GM12878 (cell line): ENCODE data around the gene LMOD3.

Experiments used
- BCL3 ChIP-seq: IDR thresholded peaks from 2 replicates; pipeline ENCODE4 v1.6.1; 2011; ENCODE audit warnings: borderline replicate concordance, low read depth, mild to moderate bottlenecking, moderate library complexity, low read length; ENCODE audit not compliant: insufficient read depth, poor library complexity, severe bottlenecking
- CTCF ChIP-seq, 3 experiments: IDR thresholded peaks in 2 of 3; conservative IDR thresholded peaks in 1 of 3; 2 replicates each; pipeline ENCODE4 v1.5.1; 2011; ENCODE audit warnings: low read depth in 3 of 3, low read length in 3 of 3, mild to moderate bottlenecking in 3 of 3, control low read depth in 2 of 3, moderate library complexity in 2 of 3, inconsistent platforms in 1 of 3, mixed read lengths in 1 of 3; ENCODE audit not compliant: control insufficient read depth in 2 of 3, insufficient read depth in 1 of 3; ENCODE audit errors: extremely low read depth in 1 of 3
- MTA2 ChIP-seq: fragments of 450-650 bp; IDR thresholded peaks from 2 replicates; pipeline ENCODE4 v1.6.1; 2016; ENCODE audit warnings: low read depth, mild to moderate bottlenecking, moderate library complexity
- MYC ChIP-seq: IDR thresholded peaks from 2 replicates; pipeline ENCODE4 v1.6.1; 2011; ENCODE audit warnings: mild to moderate bottlenecking, low read length, moderate library complexity, inconsistent platforms; ENCODE audit not compliant: insufficient read depth, insufficient replicate concordance, insufficient read length, severe bottlenecking
- SUZ12 ChIP-seq: fragments of 200-600 bp; sonication (generic); IDR thresholded peaks from one replicate; pipeline ENCODE4 v1.6.1; 2018; ENCODE audit warnings: antibody characterized with exemption, mild to moderate bottlenecking; ENCODE audit not compliant: unreplicated experiment
- ZBTB33 ChIP-seq: fragments of 450-650 bp; IDR thresholded peaks from 2 replicates; pipeline ENCODE4 v1.6.1; 2017; ENCODE audit warnings: mild to moderate bottlenecking

- TF ChIP-seq MYC (no peak), BCL3 (no peak), MTA2 (no peak), SUZ12 (no peak), CTCF (IDR thresholded peaks at IDR 0.05 in 2 of 3, conservative IDR thresholded peaks at IDR 0.05 in 1 of 3; ENCODE audit: control insufficient read depth in 2 of 3, extremely low read depth in 1 of 3, insufficient read depth in 1 of 3, low read depth in 3 of 3, low read length in 3 of 3) (no peak), ZBTB33 (no peak)
Observed at GRCh38 chr3:69166446-69166845, 44.1 kb upstream of the LMOD3 start.
